ENCODE results near the gene LMOD1.

DNA sequence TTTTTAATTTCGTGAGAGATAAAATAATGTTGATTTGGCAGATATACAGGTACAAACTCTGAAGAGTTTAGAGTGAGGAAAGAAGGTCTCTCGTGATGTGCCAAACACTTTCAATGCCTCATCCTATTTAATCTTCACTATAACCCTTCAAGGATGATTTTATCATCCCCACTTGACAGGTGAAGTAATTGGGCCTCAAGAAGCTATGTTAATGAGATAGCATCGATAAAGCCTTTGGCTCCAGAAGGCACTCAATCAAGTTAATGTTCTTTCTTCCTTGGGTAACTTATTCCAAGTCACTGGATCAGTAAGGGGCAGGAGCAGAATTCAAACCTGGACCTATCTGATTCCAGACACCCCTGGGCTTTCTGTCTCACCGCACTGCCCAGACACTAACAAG, 7.2 kb downstream of the LMOD1 start:
- no peak for TF ChIP-seq POLR2A (IDR thresholded peaks at IDR 0.05; ENCODE audit: low read depth, low read length)
- TF ChIP-seq POLR2AphosphoS5 (IDR thresholded peaks at IDR 0.05; ENCODE audit: low read depth, low read length) = no peak
- no peak for TF ChIP-seq PAX5 (IDR thresholded peaks at IDR 0.05; ENCODE audit: insufficient read depth, low read length, severe bottlenecking)
- TF ChIP-seq SPI1 (IDR thresholded peaks at IDR 0.05; ENCODE audit: low read depth, low read length) = no peak
